ENCODE measurements around the gene TRMT11.

GRCh38 chr6:125951323-125951722 lies 35.0 kb upstream of the TRMT11 start:
- TF ChIP-seq CTCF (IDR thresholded peaks at IDR 0.05 in 2 of 3, conservative IDR thresholded peaks at IDR 0.05 in 1 of 3; ENCODE audit: control insufficient read depth in 2 of 3, extremely low read depth in 1 of 3, insufficient read depth in 1 of 3, low read depth in 3 of 3, low read length in 3 of 3) (no peak), NRF1 (conservative IDR thresholded peaks at IDR 0.05; ENCODE audit: low read depth, low read length) (no peak), ETV6 (conservative IDR thresholded peaks at IDR 0.05 in 1 of 2, IDR thresholded peaks at IDR 0.05 in 1 of 2; ENCODE audit: borderline replicate concordance in 1 of 2, low read depth in 1 of 2) (no peak), POLR2A (IDR thresholded peaks at IDR 0.05; ENCODE audit: low read depth, low read length) (no peak), RCOR1 (conservative IDR thresholded peaks at IDR 0.05; ENCODE audit: low read depth, low read length) (no peak), CEBPB (IDR thresholded peaks at IDR 0.05; ENCODE audit: borderline replicate concordance in 1 of 2, low read depth in 2 of 2, low read length in 2 of 2) (no peak), BRCA1 (IDR thresholded peaks at IDR 0.05; ENCODE audit: low read depth, low read length) (no peak), FOS (IDR thresholded peaks at IDR 0.05; ENCODE audit: borderline replicate concordance, extremely low read depth, insufficient read length) (no peak), LARP7 (IDR thresholded peaks at IDR 0.05) (no peak), GABPA (IDR thresholded peaks at IDR 0.05; ENCODE audit: low read depth) (no peak), TAF1 (IDR thresholded peaks at IDR 0.05; ENCODE audit: borderline replicate concordance, low read depth, low read length) (no peak), EP300 (IDR thresholded peaks at IDR 0.05; ENCODE audit: borderline replicate concordance in 1 of 2, control insufficient read depth in 1 of 2, low read depth in 2 of 2, low read length in 2 of 2) (no peak)
- TF ChIP-seq, protein P1, sequence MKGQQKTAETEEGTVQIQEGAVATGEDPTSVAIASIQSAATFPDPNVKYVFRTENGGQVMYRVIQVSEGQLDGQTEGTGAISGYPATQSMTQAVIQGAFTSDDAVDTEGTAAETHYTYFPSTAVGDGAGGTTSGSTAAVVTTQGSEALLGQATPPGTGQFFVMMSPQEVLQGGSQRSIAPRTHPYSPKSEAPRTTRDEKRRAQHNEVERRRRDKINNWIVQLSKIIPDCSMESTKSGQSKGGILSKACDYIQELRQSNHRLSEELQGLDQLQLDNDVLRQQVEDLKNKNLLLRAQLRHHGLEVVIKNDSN (IDR thresholded peaks at IDR 0.05; ENCODE audit: borderline replicate concordance, extremely low read length, insufficient read depth, low read depth, low read length): no peak
